ENCODE measurements around the gene SLC2A8.

The SLC2A8 gene

GRCh38 chr9:127395497-127396252 is 1.3 kb upstream of the SLC2A8 start:
- Histone ChIP-seq H3K4me3 (ENCODE audit: low read length) (no peak overlapping the region), H3K9me3 (replicated peaks; ENCODE audit: low read length) (no peaks in the 10 kb centered on the region), H3K4me1 (ENCODE audit: control insufficient read depth, insufficient read depth, low read length) (peaks cover 10% of the 10 kb centered on the region), H3K27me3 (ENCODE audit: control insufficient read depth, insufficient read depth, low read length) (peaks cover 41% of the 10 kb centered on the region), H3K9ac (ENCODE audit: low read depth, low read length) (no peak overlapping the region), H3K36me3 (ENCODE audit: insufficient read depth, low read length) (no peaks in the 10 kb centered on the region), H3K4me2 (ENCODE audit: low read length) (no peak overlapping the region)

GRCh38 chr9:127396253-127396807 is 639 bp upstream of the SLC2A8 start:
- H3K4me2 ChIP-seq (ENCODE audit: low read length): peak overlapping the region; percentile 82
- H3K27me3 ChIP-seq (ENCODE audit: control insufficient read depth, insufficient read depth, low read length): peaks cover 39% of the 10 kb centered on the region
- no peak overlapping the region for H3K9ac ChIP-seq (ENCODE audit: low read depth, low read length)
- H3K4me1 ChIP-seq (ENCODE audit: control insufficient read depth, insufficient read depth, low read length): peaks cover 10% of the 10 kb centered on the region
- peak overlapping the region; percentile 65 for H3K4me3 ChIP-seq (ENCODE audit: low read length)
- no peaks in the 10 kb centered on the region for H3K36me3 ChIP-seq (ENCODE audit: insufficient read depth, low read length)
- H3K9me3 ChIP-seq (replicated peaks; ENCODE audit: low read length): no peaks in the 10 kb centered on the region

GRCh38 chr9:127397646-127398274 is 791 bp downstream of the SLC2A8 start:
- peak overlapping the region; percentile 71 for H3K4me3 ChIP-seq (ENCODE audit: low read length)
- peaks cover 10% of the 10 kb centered on the region for H3K4me1 ChIP-seq (ENCODE audit: control insufficient read depth, insufficient read depth, low read length)
- peak overlapping the region; percentile 87 for H3K4me2 ChIP-seq (ENCODE audit: low read length)
- no peaks in the 10 kb centered on the region for H3K9me3 ChIP-seq (replicated peaks; ENCODE audit: low read length)
- H3K36me3 ChIP-seq (ENCODE audit: insufficient read depth, low read length): no peaks in the 10 kb centered on the region
- peaks cover 26% of the 10 kb centered on the region for H3K27me3 ChIP-seq (ENCODE audit: control insufficient read depth, insufficient read depth, low read length)
- H3K9ac ChIP-seq (ENCODE audit: low read depth, low read length): peak overlapping the region; percentile 65

GRCh38 chr9:127398275-127398647 is 1.3 kb downstream of the SLC2A8 start:
- no peaks in the 10 kb centered on the region for H3K36me3 ChIP-seq (ENCODE audit: insufficient read depth, low read length)

GRCh38 chr9:127398715-127399400 is 1.9 kb downstream of the SLC2A8 start:
- no peak overlapping the region for H3K4me2 ChIP-seq (ENCODE audit: low read length)
- H3K9ac ChIP-seq (ENCODE audit: low read depth, low read length): no peak overlapping the region
- H3K4me3 ChIP-seq (ENCODE audit: low read length): no peak overlapping the region
- H3K4me1 ChIP-seq (ENCODE audit: control insufficient read depth, insufficient read depth, low read length): peaks cover 10% of the 10 kb centered on the region
- no peaks in the 10 kb centered on the region for H3K36me3 ChIP-seq (ENCODE audit: insufficient read depth, low read length)
- peaks cover 20% of the 10 kb centered on the region for H3K27me3 ChIP-seq (ENCODE audit: control insufficient read depth, insufficient read depth, low read length)
- H3K9me3 ChIP-seq (replicated peaks; ENCODE audit: low read length): no peaks in the 10 kb centered on the region

More at GRCh38 chr9:127398275-127398647, 1.3 kb downstream of the SLC2A8 start:
- peak overlapping the region; percentile 71 for H3K4me3 ChIP-seq (ENCODE audit: low read length)
- peaks cover 21% of the 10 kb centered on the region for H3K27me3 ChIP-seq (ENCODE audit: control insufficient read depth, insufficient read depth, low read length)
- peak overlapping the region; percentile 87 for H3K4me2 ChIP-seq (ENCODE audit: low read length)
- H3K4me1 ChIP-seq (ENCODE audit: control insufficient read depth, insufficient read depth, low read length): peaks cover 10% of the 10 kb centered on the region
- H3K9ac ChIP-seq (ENCODE audit: low read depth, low read length): peak overlapping the region; percentile 29
- H3K9me3 ChIP-seq (replicated peaks; ENCODE audit: low read length): no peaks in the 10 kb centered on the region

GRCh38 chr9:127399736-127400269 is 2.8 kb downstream of the SLC2A8 start:
- Histone ChIP-seq H3K9ac (ENCODE audit: low read depth, low read length) (no peak overlapping the region), H3K9me3 (replicated peaks; ENCODE audit: low read length) (no peaks in the 10 kb centered on the region), H3K27me3 (ENCODE audit: control insufficient read depth, insufficient read depth, low read length) (peaks cover 18% of the 10 kb centered on the region)

GRCh38 chr9:127402401-127403090 is 5.6 kb downstream of the SLC2A8 start:
- Histone ChIP-seq H3K4me1 (ENCODE audit: control insufficient read depth, insufficient read depth, low read length) (peaks cover 6% of the 10 kb centered on the region), H3K4me2 (ENCODE audit: low read length) (no peak overlapping the region), H3K4me3 (ENCODE audit: low read length) (no peak overlapping the region), H3K27me3 (ENCODE audit: control insufficient read depth, insufficient read depth, low read length) (peaks cover 3% of the 10 kb centered on the region), H3K9me3 (replicated peaks; ENCODE audit: low read length) (no peaks in the 10 kb centered on the region), H3K9ac (ENCODE audit: low read depth, low read length) (no peak overlapping the region), H3K36me3 (ENCODE audit: insufficient read depth, low read length) (no peaks in the 10 kb centered on the region)

More at GRCh38 chr9:127399736-127400269, 2.8 kb downstream of the SLC2A8 start:
- Histone ChIP-seq H3K4me2 (ENCODE audit: low read length) (no peak overlapping the region), H3K36me3 (ENCODE audit: insufficient read depth, low read length) (no peaks in the 10 kb centered on the region), H3K4me3 (ENCODE audit: low read length) (no peak overlapping the region), H3K4me1 (ENCODE audit: control insufficient read depth, insufficient read depth, low read length) (peaks cover 10% of the 10 kb centered on the region)

- no peaks in the 10 kb centered on the region for H3K4me1 ChIP-seq (ENCODE audit: control insufficient read depth, insufficient read depth, low read length)
- H3K9me3 ChIP-seq (replicated peaks; ENCODE audit: low read length): no peaks in the 10 kb centered on the region
- peaks cover 1% of the 10 kb centered on the region for H3K27me3 ChIP-seq (ENCODE audit: control insufficient read depth, insufficient read depth, low read length)
- no peak overlapping the region for H3K4me2 ChIP-seq (ENCODE audit: low read length)
- no peaks in the 10 kb centered on the region for H3K36me3 ChIP-seq (ENCODE audit: insufficient read depth, low read length)
- no peak overlapping the region for H3K4me3 ChIP-seq (ENCODE audit: low read length)
- H3K9ac ChIP-seq (ENCODE audit: low read depth, low read length): no peak overlapping the region
Measured at GRCh38 chr9:127403507-127404192, 6.7 kb downstream of the SLC2A8 start.

- Histone ChIP-seq H3K27me3 (ENCODE audit: control insufficient read depth, insufficient read depth, low read length) (no peaks in the 10 kb centered on the region), H3K4me3 (ENCODE audit: low read length) (no peak overlapping the region), H3K4me1 (ENCODE audit: control insufficient read depth, insufficient read depth, low read length) (no peaks in the 10 kb centered on the region), H3K36me3 (ENCODE audit: insufficient read depth, low read length) (no peaks in the 10 kb centered on the region), H3K4me2 (ENCODE audit: low read length) (no peak overlapping the region), H3K9me3 (replicated peaks; ENCODE audit: low read length) (no peaks in the 10 kb centered on the region), H3K9ac (ENCODE audit: low read depth, low read length) (no peak overlapping the region)
Measured at GRCh38 chr9:127404631-127405030, 7.7 kb downstream of the SLC2A8 start.

GRCh38 chr9:127405344-127406125 is 8.6 kb downstream of the SLC2A8 start:
- no peak overlapping the region for H3K9ac ChIP-seq (ENCODE audit: low read depth, low read length)
- no peak overlapping the region for H3K4me3 ChIP-seq (ENCODE audit: low read length)
- H3K4me2 ChIP-seq (ENCODE audit: low read length): no peak overlapping the region
- no peaks in the 10 kb centered on the region for H3K36me3 ChIP-seq (ENCODE audit: insufficient read depth, low read length)
- no peaks in the 10 kb centered on the region for H3K4me1 ChIP-seq (ENCODE audit: control insufficient read depth, insufficient read depth, low read length)
- H3K9me3 ChIP-seq (replicated peaks; ENCODE audit: low read length): no peaks in the 10 kb centered on the region
- H3K27me3 ChIP-seq (ENCODE audit: control insufficient read depth, insufficient read depth, low read length): no peaks in the 10 kb centered on the region
